Panc1 (cell line): ENCODE data around the gene KCNN3. TPM values are rescaled to one million over a fixed set of nuclear protein-coding genes. Genes with fewer than 3 reads are reported as not detected.

Experiments
- ATAC-seq: fragments of 200-7000 bp; cut with Tn5 transposase; 2 replicates; pipeline ENCODE4 v1.9.1; 2020; ENCODE audit warnings: mild to moderate bottlenecking, moderate library complexity
- BruUV-seq: library from RNA; stranded (reverse); fragments of 400-500 nt; replicated peaks from 2 replicates; lab custom pipeline; 2021; lab: Mats Ljungman, UMichigan
- CTCF ChIA-PET: fragments of 300-600 bp; sonication (Branson Sonifier 250); formaldehyde crosslinking; loops from one replicate; lab custom pipeline; 2022; ENCODE audit warnings: antibody characterized with exemption; lab: Charles Lee
- POLR2A ChIA-PET: fragments of 300-600 bp; sonication (Branson Sonifier 250); formaldehyde crosslinking; loops from one replicate; lab custom pipeline; 2022; ENCODE audit warnings: antibody characterized with exemption; lab: Charles Lee
- DNase-seq: peaks from one replicate; pipeline ENCODE4 v3.0.0-alpha.2; 2010; ENCODE audit warnings: low read depth, low spot score
- H3K27ac ChIP-seq: 2 replicates; pipeline ENCODE4 v1.5.1; 2011; ENCODE audit warnings: mild to moderate bottlenecking, low read length, inconsistent platforms
- H3K27me3 ChIP-seq: fragments of 200-500 bp; sonication (Bioruptor generic); 2 replicates; pipeline ENCODE4 v1.6.0; 2014; ENCODE audit warnings: low read length, inconsistent platforms; ENCODE audit not compliant: control insufficient read depth, insufficient read depth
- H3K36me3 ChIP-seq: fragments of 200-500 bp; sonication (Bioruptor generic); 2 replicates; pipeline ENCODE4 v1.5.1; 2014; ENCODE audit warnings: inconsistent platforms, mild to moderate bottlenecking, low read length, moderate library complexity; ENCODE audit not compliant: control insufficient read depth, insufficient read depth
- H3K4me1 ChIP-seq: 2 replicates; pipeline ENCODE4 v1.5.1; 2011; ENCODE audit warnings: inconsistent platforms, mild to moderate bottlenecking, low read length, moderate library complexity; ENCODE audit not compliant: control insufficient read depth, insufficient read depth
- H3K4me3 ChIP-seq, 2 experiments: 2 replicates each; pipeline ENCODE4 v1.5.1; 2011 to 2012; ENCODE audit warnings: low read depth in 2 of 2, low read length in 2 of 2, mild to moderate bottlenecking in 2 of 2, inconsistent platforms in 1 of 2, moderate library complexity in 1 of 2
- H3K9me3 ChIP-seq: fragments of 200-500 bp; sonication (Bioruptor generic); 2 replicates; pipeline ENCODE4 v1.5.1; 2014; ENCODE audit warnings: low read depth, mild to moderate bottlenecking, inconsistent platforms, low read length, moderate library complexity; ENCODE audit not compliant: control insufficient read depth, insufficient read depth
- CTCF ChIP-seq: fragments of 450-650 bp; IDR thresholded peaks from 2 replicates; pipeline ENCODE4 v1.5.1; 2017; ENCODE audit warnings: mild to moderate bottlenecking
- POLR2AphosphoS5 ChIP-seq: IDR thresholded peaks from 2 replicates; pipeline ENCODE4 v1.6.1; 2012; ENCODE audit warnings: mild to moderate bottlenecking, low read depth, low read length, moderate library complexity
- REST ChIP-seq, 2 experiments: IDR thresholded peaks; 2 replicates each; pipeline ENCODE4 v1.6.1; 2011 to 2012; ENCODE audit warnings: low read depth in 2 of 2, control low read depth in 1 of 2, low read length in 1 of 2, mild to moderate bottlenecking in 1 of 2, moderate library complexity in 1 of 2; ENCODE audit not compliant: insufficient read depth in 1 of 2
- SIN3A ChIP-seq: IDR thresholded peaks from 2 replicates; pipeline ENCODE4 v1.6.1; 2012; ENCODE audit warnings: low read depth, mild to moderate bottlenecking, low read length, moderate library complexity, borderline replicate concordance; ENCODE audit not compliant: insufficient read depth
- TCF7L2 ChIP-seq: IDR thresholded peaks from 2 replicates; pipeline ENCODE4 v1.6.1; 2011; ENCODE audit warnings: mild to moderate bottlenecking, low read depth, low read length, inconsistent platforms
- in situ Hi-C: cut with HindIII; loops from 2 replicates; pipeline ENCODE4 v1.10.0; 2016; ENCODE audit warnings: low sequenced_read_pairs, low pct_unique_long_range_greater_than_20kb
- intact Hi-C: fragments of 100-400 bp; cut with micrococcal nuclease; formaldehyde crosslinking; loops from one replicate; pipeline ENCODE4 v1.10.0; 2022; ENCODE audit not compliant: unreplicated experiment
- total RNA-seq: library from RNA; stranded (reverse); gene quantifications from one replicate; pipeline ENCODE4 v1.2.1, GENCODE V29; 2021; ENCODE audit not compliant: unreplicated experiment

KCNN3 gene
- total RNA-seq, 1 experiment from 2014 or later: 0.05 TPM

GRCh38 chr1:154797175-154797574 is 72.9 kb downstream of the KCNN3 start:
- intact Hi-C loops: no loop called here
- DNase-seq (no peak), ATAC-seq (no peak)
- Histone ChIP-seq H3K27me3 (peaks cover 14% of the 10 kb centered on the region), H3K4me3 (no peak overlapping the region), H3K36me3 (no peaks in the 10 kb centered on the region), H3K4me1 (no peaks in the 10 kb centered on the region), H3K9me3 (no peaks in the 10 kb centered on the region), H3K27ac (no peak overlapping the region)
- ChIA-PET CTCF (no interaction called here), POLR2A (interaction anchor here (0.6 kb wide), 1 partner anchor 167 kb away, joined by 7 read pairs; no protein-coding TSS in a partner anchor)
- TF ChIP-seq POLR2AphosphoS5 (no peak), TCF7L2 (no peak), CTCF (no peak), SIN3A (no peak), REST (IDR thresholded peaks at IDR 0.05; ENCODE audit: insufficient read depth in 1 of 2, low read depth in 2 of 2, low read length in 1 of 2) (no peak)
- in situ Hi-C loops: no loop called here
- BruUV-seq: no TSS peak

GRCh38 chr1:154796303-154796892 is 73.7 kb downstream of the KCNN3 start:
- DNase-seq (no peak), ATAC-seq (no peak)
- Histone ChIP-seq H3K9me3 (no peaks in the 10 kb centered on the region), H3K27ac (no peak overlapping the region), H3K27me3 (peaks cover 19% of the 10 kb centered on the region), H3K4me1 (no peaks in the 10 kb centered on the region), H3K36me3 (no peaks in the 10 kb centered on the region), H3K4me3 (no peak overlapping the region)
- BruUV-seq: no TSS peak
- TF ChIP-seq TCF7L2 (no peak), REST (IDR thresholded peaks at IDR 0.05; ENCODE audit: insufficient read depth in 1 of 2, low read depth in 2 of 2, low read length in 1 of 2) (no peak), CTCF (no peak), POLR2AphosphoS5 (no peak), SIN3A (no peak)
- CTCF ChIA-PET: no interaction called here
- POLR2A ChIA-PET: no interaction called here
- in situ Hi-C loops (no loop called here), intact Hi-C loops (no loop called here)
